ENCODE data around the gene ENTREP1. TPM values are rescaled to one million over a fixed set of nuclear protein-coding genes. Genes with fewer than 3 reads are reported as not detected.

The ENTREP1 gene
- total and polyA plus RNA-seq, 2 experiments from 2014 or later: 5.7 to 10.0 TPM

DNA sequence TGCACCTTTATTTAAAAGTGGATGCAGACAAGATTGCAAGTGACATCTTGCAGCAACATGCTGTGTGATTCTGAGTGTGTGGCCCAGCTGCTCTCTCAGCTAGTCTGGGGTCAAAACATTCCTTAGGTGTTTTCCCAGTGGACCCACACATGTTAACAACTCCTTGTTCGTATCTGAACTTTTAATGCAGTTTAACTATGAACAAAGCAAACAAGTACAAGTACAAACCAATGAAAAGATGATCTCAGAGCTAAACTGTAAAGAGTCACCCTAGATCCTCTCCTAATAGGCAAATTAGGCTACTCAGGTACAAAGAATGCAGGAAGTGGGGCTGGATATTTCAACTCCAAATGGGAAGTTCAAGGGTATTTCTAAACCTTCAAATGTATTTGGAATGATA, 108.4 kb downstream of the ENTREP1 start:
- Histone ChIP-seq H3K36me3 (ENCODE audit: insufficient read depth) (no peaks in the 10 kb centered on the region), H2AFZ (peak overlapping the region; percentile 90), H3F3A (replicated peaks; ENCODE audit: low read depth) (no peaks in the 10 kb centered on the region), H3K4me2 (no peak overlapping the region), H3K27ac (ENCODE audit: low read depth) (0 out of 2 replicates have a peak overlapping the region, but pooled peaks have one; percentile 2), H3K4me3 (no peak overlapping the region), H3K9me2 (ENCODE audit: insufficient read depth) (no peaks in the 10 kb centered on the region), H3K27me3 (ENCODE audit: insufficient read depth) (no peaks in the 10 kb centered on the region), H3K4me1 (ENCODE audit: insufficient read depth) (no peaks in the 10 kb centered on the region), H3K79me2 (replicated peaks; ENCODE audit: insufficient read depth) (no peaks in the 10 kb centered on the region), H4K20me1 (replicated peaks; ENCODE audit: insufficient read depth) (no peaks in the 10 kb centered on the region)
- ATAC-seq: no peak
- DNase-seq (ENCODE audit: low spot score): no peak
- TF ChIP-seq NANOG (IDR thresholded peaks at IDR 0.05; ENCODE audit: borderline replicate concordance) (no peak), ZNF114 (CRISPR knock-in tag; IDR thresholded peaks at IDR 0.05) (no peak), REST (IDR thresholded peaks at IDR 0.05; ENCODE audit: unreplicated experiment) (no peak), EZH2phosphoT487 (IDR thresholded peaks at IDR 0.05; ENCODE audit: unreplicated experiment) (no peak), CREB1 (CRISPR knock-in tag; IDR thresholded peaks at IDR 0.05; ENCODE audit: low read depth) (no peak), POLR2AphosphoS5 (IDR thresholded peaks at IDR 0.05; ENCODE audit: low read depth) (no peak), STAT1 (IDR thresholded peaks at IDR 0.05; ENCODE audit: unreplicated experiment) (no peak), EZH2 (IDR thresholded peaks at IDR 0.05; ENCODE audit: low read depth, unreplicated experiment) (no peak), ZNF331 (CRISPR knock-in tag; IDR thresholded peaks at IDR 0.05; ENCODE audit: low read depth) (no peak), JUNB (IDR thresholded peaks at IDR 0.05; ENCODE audit: unreplicated experiment) (no peak), ZNF462 (CRISPR knock-in tag; IDR thresholded peaks at IDR 0.05) (no peak)
- no peak overlapping the region for H3K4me3 Mint-ChIP-seq
- no peaks in the 10 kb centered on the region for H3K36me3 Mint-ChIP-seq (ENCODE audit: low read depth)
- H3K4me1 Mint-ChIP-seq: no peaks in the 10 kb centered on the region
- no peaks in the 10 kb centered on the region for H3K9me3 Mint-ChIP-seq
- H3K27ac Mint-ChIP-seq: no peak overlapping the region
- H3K27me3 Mint-ChIP-seq (ENCODE audit: insufficient read depth, low read depth, poor library complexity): peaks cover 1% of the 10 kb centered on the region

All from GM23338 (cell line).